BJ (cell line): ENCODE measurements around the gene HSPA6. TPM values are rescaled to one million over a fixed set of nuclear protein-coding genes. Genes with fewer than 3 reads are reported as not detected.
"Not testable (repeated sequence)": the region's sequence is repeated elsewhere in the genome, so short reads cannot be mapped to it uniquely, and the experiment has no call there.

ENCODE experiments used
- CTCF ChIA-PET: fragments of 350-600 bp; formaldehyde crosslinking; extraction: SDS; loops from one replicate; lab custom pipeline; 2021; ENCODE audit warnings: antibody characterized with exemption, inconsistent platforms; lab: Yijun Ruan, JAX
- POLR2A ChIA-PET: fragments of 300-600 bp; sonication (Branson Sonifier 250); formaldehyde crosslinking; extraction: SDS; loops from one replicate; lab custom pipeline; 2021; ENCODE audit warnings: antibody characterized with exemption; lab: Charles Lee
- DNase-seq: peaks from one replicate; pipeline ENCODE4 v3.0.0-alpha.2; 2011; ENCODE audit warnings: low read depth
- H3K27me3 ChIP-seq: 2 replicates; pipeline ENCODE4 v1.6.0; 2011; ENCODE audit warnings: low read length; ENCODE audit not compliant: control insufficient read depth, insufficient read depth
- H3K36me3 ChIP-seq: 2 replicates; pipeline ENCODE4 v1.5.1; 2011; ENCODE audit warnings: low read length; ENCODE audit not compliant: control insufficient read depth, insufficient read depth
- H3K4me3 ChIP-seq: 2 replicates; pipeline ENCODE4 v1.5.1; 2011; ENCODE audit warnings: low read depth, mild to moderate bottlenecking, control low read depth, low read length
- polyA plus RNA-seq: library from polyadenylated mRNA; depleted of rRNA; stranded (reverse); fragments of >200 nt; gene quantifications from 2 replicates; pipeline ENCODE4 v1.2.3, GENCODE V29; 2011
- TF ChIP-seq, protein P1 (sequence below): IDR thresholded peaks from 2 replicates; pipeline ENCODE4 v1.5.1; 2011; ENCODE audit warnings: low read depth, mild to moderate bottlenecking, control low read depth, inconsistent platforms, low read length, moderate library complexity; ENCODE audit not compliant: insufficient read depth

Gene HSPA6
- polyA plus RNA-seq, 1 experiment = 0.04 TPM

DNA sequence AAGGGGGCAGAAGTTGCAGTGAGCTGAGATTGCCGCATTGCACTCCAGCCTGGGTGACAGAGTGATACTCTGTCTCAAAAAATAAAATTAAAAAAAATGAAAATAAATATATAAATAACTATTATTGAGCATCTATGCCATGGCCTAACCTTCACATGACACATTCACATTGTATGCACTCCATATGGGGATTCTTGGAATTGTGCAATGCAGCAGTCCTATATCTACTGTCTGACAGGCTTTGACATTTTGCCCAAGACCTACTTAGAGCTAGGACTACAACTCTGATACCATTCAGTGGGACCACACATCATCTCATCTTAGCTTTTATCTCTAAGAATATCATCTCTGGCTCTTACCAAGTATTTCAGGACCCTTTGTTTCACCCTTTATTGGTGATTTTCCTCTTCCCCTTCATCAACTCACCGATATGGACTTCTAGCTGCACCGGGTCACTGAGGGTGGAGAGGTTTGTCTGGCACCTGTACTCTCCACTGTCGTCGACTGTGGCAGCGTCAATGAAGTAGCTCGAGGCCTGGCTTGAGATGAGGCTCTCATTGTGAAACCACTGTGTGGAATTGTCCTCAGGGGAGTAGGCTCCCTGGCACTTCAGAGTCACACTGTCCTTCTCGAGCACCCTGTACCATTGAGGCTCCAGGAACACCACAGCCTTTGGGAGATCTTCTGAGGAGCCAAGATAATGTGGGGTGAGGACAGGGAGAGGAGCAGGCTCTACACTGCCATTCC, 23.8 kb downstream of the HSPA6 start:
- H3K36me3 ChIP-seq, DNase-seq, CTCF ChIA-PET, H3K4me3 ChIP-seq, POLR2A ChIA-PET, H3K27me3 ChIP-seq: not testable (repeated sequence)

DNA sequence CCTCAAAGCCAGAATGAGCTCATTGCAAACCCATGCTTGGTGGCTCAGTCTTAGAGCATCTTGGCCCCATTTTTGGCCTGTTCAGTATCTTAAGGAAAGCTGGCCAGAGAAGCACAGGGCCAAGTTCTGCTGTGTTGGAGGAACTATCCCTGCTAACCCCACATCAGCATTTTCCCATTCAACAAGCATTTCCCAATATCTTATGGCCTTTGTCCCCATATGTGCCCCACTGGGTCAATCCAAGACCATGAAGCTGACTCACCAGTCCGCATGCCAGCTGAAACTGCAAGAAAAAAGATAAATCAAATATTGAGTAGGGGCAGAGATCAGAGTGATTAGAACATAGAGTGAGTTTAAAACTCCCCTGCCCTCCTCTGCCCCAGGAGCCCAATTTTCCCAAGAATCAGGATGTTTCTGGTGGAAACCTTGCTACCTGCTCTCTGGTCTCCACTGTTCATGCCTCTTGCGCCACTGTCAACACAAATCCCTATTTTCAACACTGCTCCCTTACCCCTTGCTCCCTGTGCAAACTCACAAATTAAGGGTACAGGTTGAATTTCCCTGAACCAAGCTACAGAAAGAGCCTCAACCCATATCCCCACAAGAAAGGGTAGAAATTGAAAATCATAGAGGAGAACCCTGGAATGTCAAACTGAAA, 24.5 kb downstream of the HSPA6 start:
- POLR2A ChIA-PET = not testable (repeated sequence)

DNA sequence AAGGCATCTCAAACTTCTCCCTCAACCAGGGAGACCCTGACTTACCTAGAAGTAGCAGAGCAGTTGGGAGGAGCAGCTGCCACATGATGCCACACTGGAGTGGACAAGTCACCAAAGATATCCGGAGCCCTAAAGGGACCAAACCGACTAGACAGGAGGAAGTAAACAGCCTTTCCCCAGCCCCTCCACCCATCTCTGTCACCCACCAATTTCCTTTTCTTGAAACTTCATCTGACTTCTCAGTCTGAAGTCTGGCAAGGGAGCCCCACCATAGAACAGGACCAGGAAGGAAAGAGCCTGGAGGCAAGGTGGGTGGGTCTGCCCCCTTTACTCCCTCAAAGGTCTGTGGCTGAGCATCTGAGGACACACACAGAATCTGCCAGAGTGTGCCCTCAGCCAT, 25.3 kb downstream of the HSPA6 start, which contains the start of gene FCGR3A:
Gene FCGR3A (minus strand): TSS at position 167 of the 400 bp plus-strand sequence. CDS start 82 bp downstream, at position 85.
- H3K36me3 ChIP-seq = no peaks in the 10 kb centered on the region
- ChIA-PET POLR2A (no interaction called here), CTCF (no interaction called here)
- no peaks in the 10 kb centered on the region for H3K27me3 ChIP-seq
- TF ChIP-seq, protein P1, sequence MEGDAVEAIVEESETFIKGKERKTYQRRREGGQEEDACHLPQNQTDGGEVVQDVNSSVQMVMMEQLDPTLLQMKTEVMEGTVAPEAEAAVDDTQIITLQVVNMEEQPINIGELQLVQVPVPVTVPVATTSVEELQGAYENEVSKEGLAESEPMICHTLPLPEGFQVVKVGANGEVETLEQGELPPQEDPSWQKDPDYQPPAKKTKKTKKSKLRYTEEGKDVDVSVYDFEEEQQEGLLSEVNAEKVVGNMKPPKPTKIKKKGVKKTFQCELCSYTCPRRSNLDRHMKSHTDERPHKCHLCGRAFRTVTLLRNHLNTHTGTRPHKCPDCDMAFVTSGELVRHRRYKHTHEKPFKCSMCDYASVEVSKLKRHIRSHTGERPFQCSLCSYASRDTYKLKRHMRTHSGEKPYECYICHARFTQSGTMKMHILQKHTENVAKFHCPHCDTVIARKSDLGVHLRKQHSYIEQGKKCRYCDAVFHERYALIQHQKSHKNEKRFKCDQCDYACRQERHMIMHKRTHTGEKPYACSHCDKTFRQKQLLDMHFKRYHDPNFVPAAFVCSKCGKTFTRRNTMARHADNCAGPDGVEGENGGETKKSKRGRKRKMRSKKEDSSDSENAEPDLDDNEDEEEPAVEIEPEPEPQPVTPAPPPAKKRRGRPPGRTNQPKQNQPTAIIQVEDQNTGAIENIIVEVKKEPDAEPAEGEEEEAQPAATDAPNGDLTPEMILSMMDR = no peak
- no peak within 1 kb of the TSS for H3K4me3 ChIP-seq
- DNase-seq = no peak

More for the DNA sequence above, 24.5 kb downstream of the HSPA6 start:
- CTCF ChIA-PET, H3K36me3 ChIP-seq, H3K27me3 ChIP-seq, H3K4me3 ChIP-seq, DNase-seq: not testable (repeated sequence)

DNA sequence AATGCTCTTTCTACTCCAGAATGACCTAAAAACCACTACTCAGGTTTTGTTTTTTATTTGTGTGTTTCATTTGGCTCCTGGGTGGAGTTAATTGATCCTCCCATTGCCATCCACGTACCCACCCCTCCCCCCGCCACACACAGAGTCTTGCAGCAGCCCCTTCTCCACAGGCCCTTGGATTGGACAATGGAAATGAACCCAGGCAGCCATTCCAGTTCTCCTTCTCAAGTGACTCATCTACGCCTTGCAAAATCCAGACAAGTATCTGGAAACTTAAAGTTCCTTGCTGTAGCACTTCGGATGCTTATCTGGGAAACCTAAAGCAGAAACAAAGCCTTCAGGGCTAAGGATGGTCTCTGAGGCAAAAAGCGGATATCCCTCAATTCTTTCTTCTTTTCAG, 26.6 kb downstream of the HSPA6 start:
- H3K4me3 ChIP-seq, H3K36me3 ChIP-seq, H3K27me3 ChIP-seq, DNase-seq, POLR2A ChIA-PET, CTCF ChIA-PET: not testable (repeated sequence)

DNA sequence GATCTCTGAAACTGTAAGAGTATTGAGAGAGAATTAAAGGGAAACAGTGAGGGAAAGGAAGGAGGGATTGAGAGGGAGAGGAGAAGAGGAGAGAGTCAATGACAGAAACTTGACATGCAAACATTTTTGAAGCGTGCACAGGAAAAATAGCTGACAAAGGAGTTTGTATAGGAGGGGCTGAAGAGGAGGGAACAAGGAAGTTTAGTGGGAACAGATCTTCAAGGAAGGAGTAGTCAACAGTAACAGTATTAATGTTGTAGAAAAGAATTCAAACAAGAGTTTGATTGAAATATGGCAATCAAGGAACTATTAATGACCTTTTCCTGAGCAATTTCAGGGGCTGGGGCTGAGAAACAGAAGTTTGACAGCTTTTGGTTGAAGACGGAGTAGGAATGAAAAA, 29.3 kb downstream of the HSPA6 start:
- H3K4me3 ChIP-seq, DNase-seq, H3K36me3 ChIP-seq, CTCF ChIA-PET, H3K27me3 ChIP-seq, POLR2A ChIA-PET: not testable (repeated sequence)

DNA sequence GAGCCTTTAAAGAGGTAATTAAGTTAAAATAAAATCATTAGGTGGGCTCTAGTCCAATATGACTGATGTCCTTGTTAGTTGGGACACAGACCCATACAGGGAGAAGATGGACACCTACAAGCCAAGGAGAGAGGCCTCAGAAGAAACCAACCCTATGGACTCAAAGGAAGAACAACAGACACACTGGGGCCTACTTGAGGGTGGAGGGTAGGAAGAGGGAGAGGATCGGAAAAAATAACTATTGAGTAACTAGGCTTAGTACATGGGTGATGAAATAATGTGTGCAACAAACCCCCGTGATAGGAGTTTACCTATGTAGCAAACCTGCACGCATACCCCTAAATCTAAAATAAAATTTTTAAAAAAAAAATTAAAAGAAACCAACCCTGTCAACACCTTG, 30.0 kb downstream of the HSPA6 start:
- H3K36me3 ChIP-seq, H3K27me3 ChIP-seq, CTCF ChIA-PET, H3K4me3 ChIP-seq, POLR2A ChIA-PET, DNase-seq: not testable (repeated sequence)

DNA sequence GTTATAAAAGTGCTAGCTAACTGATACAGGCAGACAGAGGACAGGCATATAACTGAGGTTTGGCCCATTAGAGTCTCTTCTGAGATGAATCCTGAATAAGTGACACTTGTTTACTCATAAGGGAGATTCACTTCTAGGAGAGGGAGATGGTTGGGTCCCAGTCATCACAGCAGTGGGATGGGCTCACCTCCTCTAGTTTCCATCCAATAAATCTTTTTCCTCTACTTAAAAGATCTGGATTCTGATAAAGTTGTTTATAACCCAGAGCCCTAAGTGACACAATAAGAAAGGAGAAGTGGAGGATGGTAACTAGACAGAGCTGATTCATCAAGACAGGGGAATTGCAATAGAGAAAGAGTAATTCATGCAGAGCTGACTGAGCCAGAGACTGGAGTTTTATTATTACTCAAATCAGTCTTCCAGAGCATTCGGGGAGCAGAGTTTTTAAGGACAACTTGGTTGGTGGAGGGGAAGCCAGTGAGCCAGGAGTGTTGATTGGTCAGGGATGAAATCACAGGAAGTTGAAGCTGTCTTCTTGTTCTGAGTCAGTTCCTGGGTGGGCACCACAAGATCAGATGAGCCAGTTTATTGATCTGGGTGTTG, 30.6 kb downstream of the HSPA6 start:
- H3K27me3 ChIP-seq, DNase-seq, H3K36me3 ChIP-seq, H3K4me3 ChIP-seq, POLR2A ChIA-PET, CTCF ChIA-PET: not testable (repeated sequence)

DNA sequence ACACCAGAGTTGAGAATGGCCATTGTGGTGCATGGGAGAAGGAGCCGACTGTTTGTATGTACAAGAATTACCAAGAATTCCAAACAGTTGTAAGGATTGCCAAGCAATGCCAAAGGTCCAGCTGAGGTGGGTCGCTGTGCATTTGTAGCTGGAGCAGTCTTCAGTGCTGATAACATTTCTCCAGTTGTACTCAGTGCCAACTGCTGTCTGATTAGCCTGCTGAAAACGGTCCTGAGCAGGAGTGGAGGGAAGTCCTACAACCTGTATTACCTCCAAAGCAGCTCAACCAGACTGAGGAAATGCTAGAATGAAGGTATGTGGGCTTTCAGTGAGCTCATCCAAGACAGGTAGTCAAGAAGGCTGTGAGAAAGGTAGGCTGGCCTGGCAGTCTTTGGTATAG, 31.8 kb downstream of the HSPA6 start:
- DNase-seq, H3K4me3 ChIP-seq, POLR2A ChIA-PET, H3K36me3 ChIP-seq, H3K27me3 ChIP-seq, CTCF ChIA-PET: not testable (repeated sequence)

DNA sequence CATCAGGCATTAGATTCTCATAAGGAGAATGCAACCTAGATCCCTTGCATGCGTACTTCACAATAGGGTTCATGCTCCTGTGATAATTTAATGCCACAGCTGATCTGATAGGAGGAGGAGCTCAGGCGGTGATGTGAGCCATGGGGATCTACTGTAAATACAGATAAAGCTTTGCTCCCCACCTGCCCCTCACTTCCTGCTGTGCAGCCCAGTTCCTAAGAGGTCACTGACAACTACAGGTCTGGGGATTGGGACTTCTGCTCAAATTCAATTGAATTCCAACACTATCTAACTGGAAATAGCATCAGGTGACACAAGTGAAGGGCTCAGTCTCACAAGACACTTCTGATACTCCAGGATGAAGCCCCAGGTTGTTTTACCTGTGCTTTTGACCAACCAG, 32.6 kb downstream of the HSPA6 start:
- CTCF ChIA-PET, POLR2A ChIA-PET, H3K4me3 ChIP-seq: not testable (repeated sequence)

DNA sequence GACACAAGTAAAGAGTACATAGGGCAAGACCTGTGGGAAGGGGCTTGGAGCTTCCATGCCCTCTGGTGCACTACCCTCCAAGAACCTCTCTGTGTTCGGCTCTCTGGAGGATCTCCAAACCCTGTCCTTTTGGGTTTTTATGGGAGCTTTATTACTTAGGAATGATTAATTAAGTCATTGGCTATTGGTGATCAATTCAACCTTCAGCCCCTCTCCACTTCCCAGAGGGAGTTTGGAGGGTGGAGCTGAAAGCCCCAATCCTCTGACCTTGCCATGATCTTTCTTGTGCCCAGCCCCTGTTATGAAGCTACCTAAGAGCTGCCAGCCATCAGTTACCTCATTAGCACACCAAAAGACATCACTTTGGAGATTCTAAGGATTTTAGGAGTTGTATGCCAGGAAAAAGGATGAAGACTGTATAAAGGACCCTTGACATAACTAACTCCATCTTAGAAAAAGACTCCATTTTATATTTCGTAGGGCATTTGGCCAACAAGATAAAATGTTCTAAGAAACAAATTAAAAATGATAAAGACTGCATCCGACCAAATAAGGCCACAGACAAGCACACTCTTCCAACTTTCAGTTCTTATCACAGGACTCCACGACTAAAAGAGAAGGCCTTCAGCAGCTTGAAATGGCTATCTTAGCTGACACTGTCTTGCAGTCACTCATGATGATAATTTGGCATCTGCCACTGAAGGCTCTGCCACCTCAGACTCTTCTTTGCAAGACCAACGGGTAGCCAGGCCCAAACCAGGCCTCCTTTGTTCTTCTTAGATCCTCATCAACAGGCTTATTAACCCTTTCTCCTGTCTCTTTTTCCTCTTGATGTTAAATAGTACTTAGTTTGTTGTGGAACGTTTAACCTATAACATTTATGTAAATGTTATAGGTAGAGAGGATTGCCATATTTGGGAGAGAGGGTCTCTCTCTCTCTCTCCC, 33.4 kb downstream of the HSPA6 start:
- POLR2A ChIA-PET, H3K36me3 ChIP-seq, CTCF ChIA-PET, DNase-seq, H3K4me3 ChIP-seq, H3K27me3 ChIP-seq: not testable (repeated sequence)

More for the DNA sequence above, 32.6 kb downstream of the HSPA6 start:
- not testable (repeated sequence) for H3K36me3 ChIP-seq, H3K27me3 ChIP-seq, DNase-seq
